Epithelial cell of proximal tubule (primary cell): ENCODE results near the gene GBA2. TPM values are rescaled to one million over a fixed set of nuclear protein-coding genes. Genes with fewer than 3 reads are reported as not detected.

Experiments used
- DNase-seq: peaks from one replicate; pipeline ENCODE4 v3.0.0-alpha.2; 2011; ENCODE audit warnings: low read depth
- H3K4me3 ChIP-seq: 2 replicates; pipeline ENCODE4 v1.5.1; 2011; ENCODE audit warnings: low read depth, mild to moderate bottlenecking, low read length
- total RNA-seq: library from RNA; depleted of rRNA; stranded (reverse); fragments of >200 nt; gene quantifications from 2 replicates; pipeline ENCODE4 v1.2.3, GENCODE V29; 2015
- TF ChIP-seq, protein P1 (sequence below): conservative IDR thresholded peaks from 2 replicates; pipeline ENCODE4 v1.5.1; 2012; ENCODE audit warnings: low read depth, mild to moderate bottlenecking, low read length

GBA2 gene
- total RNA-seq: 32.8 and 39.3 TPM in 2 replicates

- peak within 1 kb of the TSS; percentile 75 for H3K4me3 ChIP-seq
- TF ChIP-seq, protein P1, sequence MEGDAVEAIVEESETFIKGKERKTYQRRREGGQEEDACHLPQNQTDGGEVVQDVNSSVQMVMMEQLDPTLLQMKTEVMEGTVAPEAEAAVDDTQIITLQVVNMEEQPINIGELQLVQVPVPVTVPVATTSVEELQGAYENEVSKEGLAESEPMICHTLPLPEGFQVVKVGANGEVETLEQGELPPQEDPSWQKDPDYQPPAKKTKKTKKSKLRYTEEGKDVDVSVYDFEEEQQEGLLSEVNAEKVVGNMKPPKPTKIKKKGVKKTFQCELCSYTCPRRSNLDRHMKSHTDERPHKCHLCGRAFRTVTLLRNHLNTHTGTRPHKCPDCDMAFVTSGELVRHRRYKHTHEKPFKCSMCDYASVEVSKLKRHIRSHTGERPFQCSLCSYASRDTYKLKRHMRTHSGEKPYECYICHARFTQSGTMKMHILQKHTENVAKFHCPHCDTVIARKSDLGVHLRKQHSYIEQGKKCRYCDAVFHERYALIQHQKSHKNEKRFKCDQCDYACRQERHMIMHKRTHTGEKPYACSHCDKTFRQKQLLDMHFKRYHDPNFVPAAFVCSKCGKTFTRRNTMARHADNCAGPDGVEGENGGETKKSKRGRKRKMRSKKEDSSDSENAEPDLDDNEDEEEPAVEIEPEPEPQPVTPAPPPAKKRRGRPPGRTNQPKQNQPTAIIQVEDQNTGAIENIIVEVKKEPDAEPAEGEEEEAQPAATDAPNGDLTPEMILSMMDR: no peak
- DNase-seq: no peak
Measured at GRCh38 chr9:35748858-35749514, at the start of gene GBA2, which contains the start of gene RGP1. Gene GBA2 (minus strand): TSS chr9:35749228. CDS start chr9:35748704, 524 bp downstream. Gene RGP1 (plus strand): TSS chr9:35749287. CDS start chr9:35749756, 469 bp downstream.

DNA sequence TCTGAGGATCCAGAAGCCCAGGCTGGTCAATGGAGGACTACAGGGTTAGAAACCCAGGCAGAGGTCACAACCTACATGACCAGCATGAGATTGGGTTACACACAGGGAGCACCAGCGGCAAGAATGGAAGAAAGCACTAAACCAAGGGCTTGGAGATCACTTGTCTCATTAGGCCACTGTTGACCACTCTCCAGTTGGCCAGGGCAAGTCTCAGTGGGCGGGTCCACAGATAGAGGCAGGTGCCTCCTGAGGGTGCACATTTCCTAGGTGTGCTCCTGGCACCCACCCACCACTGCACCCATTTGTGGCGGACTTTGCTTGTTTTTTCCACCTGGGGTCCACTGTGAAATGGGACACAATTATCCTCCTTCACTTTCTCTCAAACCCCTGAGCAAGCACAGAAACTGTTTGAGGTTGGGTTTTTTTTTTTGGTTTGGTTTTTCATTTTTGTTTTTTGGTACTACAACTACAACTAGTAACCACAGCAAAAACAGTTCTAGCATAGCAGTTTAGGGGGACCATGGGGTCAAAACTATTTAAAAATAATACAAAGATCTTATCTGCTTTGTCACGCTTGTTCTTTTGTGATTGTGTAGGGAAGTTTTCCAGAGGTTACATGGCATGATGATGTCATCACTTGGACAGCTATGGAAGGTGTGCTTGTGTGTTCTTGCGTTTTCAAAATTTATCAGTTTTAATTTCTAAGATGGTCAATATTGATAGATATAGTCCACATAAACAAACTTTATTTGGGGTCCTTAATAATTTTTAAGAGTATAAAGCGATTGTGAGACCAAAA is 48.5 kb upstream of the GBA2 start:
- H3K4me3 ChIP-seq: no peak overlapping the region
- no peak for DNase-seq
- TF ChIP-seq, protein P1: no peak

DNA sequence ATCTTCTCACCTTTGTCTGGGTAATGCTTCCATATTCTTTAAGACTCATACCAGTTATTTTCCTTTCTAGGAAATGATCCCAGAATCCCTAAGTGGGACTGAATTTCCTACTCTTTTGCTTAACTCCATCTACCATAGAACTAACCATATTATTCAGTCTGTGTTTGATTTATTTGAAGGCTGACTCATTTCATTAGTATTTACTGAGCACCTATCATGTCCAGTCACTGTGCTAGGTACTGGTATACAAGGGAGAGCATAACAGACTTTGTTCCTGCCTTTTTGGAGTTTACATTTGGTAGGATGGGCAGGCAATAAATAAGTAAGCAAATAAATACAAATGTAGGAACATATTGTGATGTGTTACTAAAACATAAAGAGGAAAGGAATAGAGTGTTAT is 46.7 kb upstream of the GBA2 start:
- DNase-seq: no peak
- TF ChIP-seq, protein P1: no peak
- no peak overlapping the region for H3K4me3 ChIP-seq

DNA sequence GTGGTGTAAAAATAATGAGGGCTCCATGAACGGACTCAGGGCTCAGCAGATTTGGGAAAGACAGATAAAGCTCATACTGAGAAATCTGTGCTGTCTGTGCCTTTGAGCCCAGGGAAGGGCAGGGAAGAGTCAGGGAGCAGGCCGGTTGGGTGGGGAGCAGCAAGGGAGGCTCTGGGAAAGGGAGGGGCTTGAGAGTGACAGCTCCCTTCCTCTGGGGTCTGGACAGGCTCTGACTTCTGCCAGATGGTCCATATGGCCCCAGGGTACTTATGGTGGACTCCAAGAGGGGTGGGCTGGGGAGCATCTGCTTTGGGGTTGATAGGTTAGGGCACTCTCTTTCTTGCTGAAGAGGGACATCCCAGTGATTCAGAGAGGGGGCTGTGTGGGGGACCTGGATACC is 44.4 kb upstream of the GBA2 start:
- TF ChIP-seq, protein P1: no peak
- no peak for DNase-seq
- no peak overlapping the region for H3K4me3 ChIP-seq

GRCh38 chr9:35792826-35793225 is 43.8 kb upstream of the GBA2 start:
- no peak for DNase-seq
- H3K4me3 ChIP-seq: no peak overlapping the region
- TF ChIP-seq, protein P1: no peak

DNA sequence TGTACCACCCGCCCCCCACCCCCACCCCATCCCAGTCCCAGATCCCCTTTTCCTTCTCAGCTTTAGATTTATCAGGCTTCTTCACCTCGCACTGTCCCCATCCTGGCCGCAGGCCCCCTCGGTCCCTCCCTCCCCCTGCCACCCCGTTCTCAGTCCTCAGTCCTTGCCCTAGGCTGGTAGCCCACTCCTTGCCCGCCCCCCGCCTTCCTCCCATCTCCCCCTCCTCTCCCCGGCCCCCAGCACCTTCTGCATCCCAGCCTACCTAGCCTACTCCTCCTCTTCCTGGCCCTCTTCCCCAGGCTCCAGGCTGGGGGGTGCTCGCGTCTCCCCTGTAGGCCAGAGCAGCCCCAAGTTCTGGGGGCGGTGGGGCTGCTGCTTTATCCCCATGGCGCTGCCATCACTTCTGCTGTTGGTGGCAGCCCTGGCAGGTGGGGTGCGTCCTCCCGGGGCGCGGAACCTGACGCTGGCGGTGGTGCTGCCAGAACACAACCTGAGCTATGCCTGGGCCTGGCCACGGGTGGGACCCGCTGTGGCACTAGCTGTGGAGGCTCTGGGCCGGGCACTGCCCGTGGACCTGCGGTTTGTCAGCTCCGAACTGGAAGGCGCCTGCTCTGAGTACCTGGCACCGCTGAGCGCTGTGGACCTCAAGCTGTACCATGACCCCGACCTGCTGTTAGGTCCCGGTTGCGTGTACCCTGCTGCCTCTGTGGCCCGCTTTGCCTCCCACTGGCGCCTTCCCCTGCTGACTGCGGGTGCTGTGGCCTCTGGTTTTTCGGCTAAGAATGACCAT is 43.2 kb upstream of the GBA2 start:
- no peak for DNase-seq
- H3K4me3 ChIP-seq: peak overlapping the region; percentile 60
- TF ChIP-seq, protein P1: no peak
